Measurements from ENCODE around the gene INPP1.

The INPP1 gene

GRCh38 chr2:190361572-190361971, 18.2 kb downstream of the INPP1 start:
- no peaks in the 10 kb centered on the region for H4K20me1 ChIP-seq (ENCODE audit: insufficient read depth, low read length)
- H3K4me3 ChIP-seq (ENCODE audit: low read length) = no peak overlapping the region
- H2AFZ ChIP-seq (ENCODE audit: low read depth, low read length) = no peak overlapping the region
- H3K27me3 ChIP-seq (ENCODE audit: low read depth, low read length) = no peaks in the 10 kb centered on the region
- H3K4me2 ChIP-seq (ENCODE audit: low read length) = no peak overlapping the region
- peaks cover 10% of the 10 kb centered on the region for H3K4me1 ChIP-seq (ENCODE audit: low read length)
- no peaks in the 10 kb centered on the region for H3K9me3 ChIP-seq (ENCODE audit: insufficient read depth, low read length)
- no peaks in the 10 kb centered on the region for H3K36me3 ChIP-seq (replicated peaks; ENCODE audit: low read depth, low read length)
- no peak overlapping the region for H3K27ac ChIP-seq (ENCODE audit: low read length)
- no peaks in the 10 kb centered on the region for H3K79me2 ChIP-seq (ENCODE audit: low read length)
- TF ChIP-seq EZH2phosphoT487 (IDR thresholded peaks at IDR 0.05; ENCODE audit: low read depth) = no peak
- TF ChIP-seq, protein P1, sequence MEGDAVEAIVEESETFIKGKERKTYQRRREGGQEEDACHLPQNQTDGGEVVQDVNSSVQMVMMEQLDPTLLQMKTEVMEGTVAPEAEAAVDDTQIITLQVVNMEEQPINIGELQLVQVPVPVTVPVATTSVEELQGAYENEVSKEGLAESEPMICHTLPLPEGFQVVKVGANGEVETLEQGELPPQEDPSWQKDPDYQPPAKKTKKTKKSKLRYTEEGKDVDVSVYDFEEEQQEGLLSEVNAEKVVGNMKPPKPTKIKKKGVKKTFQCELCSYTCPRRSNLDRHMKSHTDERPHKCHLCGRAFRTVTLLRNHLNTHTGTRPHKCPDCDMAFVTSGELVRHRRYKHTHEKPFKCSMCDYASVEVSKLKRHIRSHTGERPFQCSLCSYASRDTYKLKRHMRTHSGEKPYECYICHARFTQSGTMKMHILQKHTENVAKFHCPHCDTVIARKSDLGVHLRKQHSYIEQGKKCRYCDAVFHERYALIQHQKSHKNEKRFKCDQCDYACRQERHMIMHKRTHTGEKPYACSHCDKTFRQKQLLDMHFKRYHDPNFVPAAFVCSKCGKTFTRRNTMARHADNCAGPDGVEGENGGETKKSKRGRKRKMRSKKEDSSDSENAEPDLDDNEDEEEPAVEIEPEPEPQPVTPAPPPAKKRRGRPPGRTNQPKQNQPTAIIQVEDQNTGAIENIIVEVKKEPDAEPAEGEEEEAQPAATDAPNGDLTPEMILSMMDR (IDR thresholded peaks at IDR 0.05; ENCODE audit: low read depth, low read length) = no peak
- H3K9ac ChIP-seq (ENCODE audit: low read length) = no peak overlapping the region

DNA sequence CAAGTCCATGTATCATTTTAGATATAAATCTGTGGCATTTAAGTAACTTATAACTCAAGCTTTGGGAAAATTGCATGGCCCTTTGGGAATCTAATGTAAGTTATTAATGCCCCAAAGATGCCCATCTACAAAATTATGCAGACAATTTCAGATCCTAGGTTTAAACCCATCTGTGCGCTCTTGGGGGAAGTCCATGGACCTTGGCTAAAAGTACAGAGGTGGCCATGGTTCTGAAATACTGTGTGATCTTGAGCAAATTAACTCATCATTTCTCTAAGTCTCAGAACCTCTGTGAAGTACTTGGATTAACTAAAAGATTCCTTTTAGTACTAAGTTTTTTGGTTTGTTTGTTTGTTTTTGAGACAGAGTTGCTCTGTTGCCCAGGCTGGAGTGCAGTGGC, 19.5 kb downstream of the INPP1 start:
- Histone ChIP-seq H3K79me2 (ENCODE audit: low read length) (no peaks in the 10 kb centered on the region), H4K20me1 (ENCODE audit: insufficient read depth, low read length) (no peaks in the 10 kb centered on the region), H3K36me3 (replicated peaks; ENCODE audit: low read depth, low read length) (no peaks in the 10 kb centered on the region), H3K4me3 (ENCODE audit: low read length) (no peak overlapping the region), H3K27ac (ENCODE audit: low read length) (no peak overlapping the region), H3K27me3 (ENCODE audit: low read depth, low read length) (no peaks in the 10 kb centered on the region), H3K9ac (ENCODE audit: low read length) (no peak overlapping the region), H3K9me3 (ENCODE audit: insufficient read depth, low read length) (no peaks in the 10 kb centered on the region), H3K4me1 (ENCODE audit: low read length) (peaks cover 10% of the 10 kb centered on the region), H3K4me2 (ENCODE audit: low read length) (no peak overlapping the region), H2AFZ (ENCODE audit: low read depth, low read length) (no peak overlapping the region)
- TF ChIP-seq, protein P1 (IDR thresholded peaks at IDR 0.05; ENCODE audit: low read depth, low read length) = no peak
- TF ChIP-seq EZH2phosphoT487 (IDR thresholded peaks at IDR 0.05; ENCODE audit: low read depth) = no peak

DNA sequence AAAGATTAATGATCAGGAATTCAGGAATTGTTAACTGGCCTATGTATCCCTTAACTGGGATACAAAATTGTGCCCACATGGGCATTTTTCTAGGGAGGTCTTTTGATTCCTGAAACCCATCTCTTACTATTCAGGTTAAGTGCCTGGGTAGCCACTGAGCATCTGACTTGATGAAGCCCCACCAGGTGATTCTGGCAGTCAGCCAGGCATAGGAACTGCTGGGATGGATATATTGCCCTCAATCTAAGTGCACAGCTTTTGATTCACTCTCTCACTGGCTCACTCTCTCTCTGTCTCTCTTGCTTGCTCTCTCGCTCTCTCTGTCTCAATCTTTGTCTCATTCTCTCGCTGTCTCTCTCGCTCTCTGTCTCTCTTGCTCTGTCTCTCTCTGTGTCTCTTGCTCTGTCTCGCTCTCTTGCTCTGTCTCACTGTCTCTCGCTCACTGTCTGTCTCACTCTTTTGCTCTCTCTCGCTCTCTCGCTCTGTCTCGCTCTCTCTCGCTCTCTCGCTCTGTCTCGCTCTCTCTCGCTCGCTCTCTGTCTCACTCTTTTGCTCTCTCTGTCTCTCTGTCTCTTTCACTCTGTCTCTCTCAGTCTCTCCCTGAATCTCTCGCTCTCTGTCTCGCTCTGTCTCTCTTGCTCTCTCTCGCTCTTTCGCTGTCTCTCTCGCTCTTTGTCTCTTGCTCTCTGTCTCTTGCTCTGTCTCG, 22.3 kb downstream of the INPP1 start:
- Histone ChIP-seq H3K27ac (ENCODE audit: low read length) (no peak overlapping the region), H3K4me1 (ENCODE audit: low read length) (no peaks in the 10 kb centered on the region), H3K27me3 (ENCODE audit: low read depth, low read length) (no peaks in the 10 kb centered on the region), H3K4me3 (ENCODE audit: low read length) (no peak overlapping the region), H4K20me1 (ENCODE audit: insufficient read depth, low read length) (no peaks in the 10 kb centered on the region), H3K9me3 (ENCODE audit: insufficient read depth, low read length) (no peaks in the 10 kb centered on the region), H3K9ac (ENCODE audit: low read length) (no peak overlapping the region), H3K4me2 (ENCODE audit: low read length) (no peak overlapping the region), H3K79me2 (ENCODE audit: low read length) (no peaks in the 10 kb centered on the region), H2AFZ (ENCODE audit: low read depth, low read length) (no peak overlapping the region), H3K36me3 (replicated peaks; ENCODE audit: low read depth, low read length) (no peaks in the 10 kb centered on the region)
- TF ChIP-seq EZH2phosphoT487 (IDR thresholded peaks at IDR 0.05; ENCODE audit: low read depth) = no peak
- TF ChIP-seq, protein P1 (IDR thresholded peaks at IDR 0.05; ENCODE audit: low read depth, low read length) = no peak

DNA sequence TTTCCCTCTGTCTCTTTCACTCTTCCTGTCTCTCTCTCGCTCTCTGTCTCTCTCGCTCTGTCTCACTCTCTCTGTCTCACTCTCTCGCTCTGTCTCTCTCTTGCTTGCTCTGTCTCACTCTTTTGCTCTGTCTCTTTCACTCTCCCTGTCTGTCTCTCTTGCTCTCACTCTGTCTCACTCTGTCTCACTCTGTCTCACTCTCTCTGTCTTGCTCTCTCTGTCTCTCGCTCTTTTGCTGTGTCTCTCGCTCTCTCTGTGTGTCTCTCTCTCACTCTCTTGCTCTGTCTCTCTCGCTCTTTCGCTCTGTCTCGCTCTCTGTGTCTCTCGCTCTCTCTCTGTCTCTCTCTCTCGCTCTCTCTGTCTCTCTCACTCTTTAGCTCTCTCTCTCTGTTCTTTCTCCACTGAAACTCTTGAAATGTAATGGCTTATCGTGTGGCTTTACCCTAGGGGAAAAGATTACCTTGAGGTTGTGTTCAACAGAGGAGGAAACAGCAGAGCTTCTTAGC, 22.9 kb downstream of the INPP1 start:
- Histone ChIP-seq H3K27ac (ENCODE audit: low read length) (no peak overlapping the region), H3K4me2 (ENCODE audit: low read length) (no peak overlapping the region), H3K9me3 (ENCODE audit: insufficient read depth, low read length) (no peaks in the 10 kb centered on the region), H3K27me3 (ENCODE audit: low read depth, low read length) (no peaks in the 10 kb centered on the region), H3K36me3 (replicated peaks; ENCODE audit: low read depth, low read length) (no peaks in the 10 kb centered on the region), H4K20me1 (ENCODE audit: insufficient read depth, low read length) (no peaks in the 10 kb centered on the region), H3K79me2 (ENCODE audit: low read length) (no peaks in the 10 kb centered on the region), H2AFZ (ENCODE audit: low read depth, low read length) (no peak overlapping the region), H3K4me3 (ENCODE audit: low read length) (no peak overlapping the region), H3K9ac (ENCODE audit: low read length) (no peak overlapping the region), H3K4me1 (ENCODE audit: low read length) (no peaks in the 10 kb centered on the region)
- no peak for TF ChIP-seq EZH2phosphoT487 (IDR thresholded peaks at IDR 0.05; ENCODE audit: low read depth)
- TF ChIP-seq, protein P1 (IDR thresholded peaks at IDR 0.05; ENCODE audit: low read depth, low read length) = no peak

All from OCI-LY3 (cell line).